HG03571 (cell line): ENCODE results near the gene SDR9C7.
"Not testable (repeated sequence)": the region's sequence is repeated elsewhere in the genome, so short reads cannot be mapped to it uniquely, and the experiment has no call there.

Source experiments
- ATAC-seq: cut with Tn5 transposase; IDR thresholded peaks from one replicate; pipeline ENCODE4 v1.9.1; 2021; ENCODE audit not compliant: unreplicated experiment

SDR9C7 gene

DNA sequence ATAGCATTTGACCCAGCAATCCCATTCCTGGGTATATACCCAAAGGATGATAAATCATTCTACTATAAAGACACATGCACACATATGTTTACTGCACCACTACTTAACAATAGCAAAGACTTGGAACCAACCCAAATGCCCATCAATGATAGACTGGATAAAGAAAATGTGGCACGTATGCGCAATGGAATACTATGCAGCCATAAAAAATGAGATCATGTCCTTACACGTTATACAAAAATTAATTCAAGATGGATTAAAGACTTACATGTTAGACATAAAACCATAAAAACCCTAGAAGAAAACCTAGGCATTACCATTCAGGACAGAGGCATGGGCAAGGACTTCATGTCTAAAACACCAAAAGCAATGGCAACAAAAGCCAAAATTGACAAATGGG is 16.1 kb downstream of the SDR9C7 start:
- not testable (repeated sequence) for ATAC-seq

DNA sequence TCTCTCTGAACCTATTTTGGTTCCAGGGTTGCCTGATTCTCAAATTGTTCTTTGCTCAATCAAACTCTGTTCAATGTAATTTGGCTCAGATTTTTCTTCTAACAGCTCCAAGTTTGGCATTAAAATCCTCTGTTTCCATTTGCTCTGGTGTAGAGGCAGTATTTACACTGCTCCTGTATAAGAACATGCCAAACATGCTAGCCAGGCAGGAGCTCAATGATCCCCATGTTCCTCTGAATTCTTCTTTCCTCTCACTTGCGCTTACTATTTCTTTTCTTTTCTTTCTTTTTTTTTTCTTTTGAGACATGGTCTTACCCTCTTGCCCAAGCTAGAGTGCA is 17.2 kb downstream of the SDR9C7 start:
- no peak for ATAC-seq

DNA sequence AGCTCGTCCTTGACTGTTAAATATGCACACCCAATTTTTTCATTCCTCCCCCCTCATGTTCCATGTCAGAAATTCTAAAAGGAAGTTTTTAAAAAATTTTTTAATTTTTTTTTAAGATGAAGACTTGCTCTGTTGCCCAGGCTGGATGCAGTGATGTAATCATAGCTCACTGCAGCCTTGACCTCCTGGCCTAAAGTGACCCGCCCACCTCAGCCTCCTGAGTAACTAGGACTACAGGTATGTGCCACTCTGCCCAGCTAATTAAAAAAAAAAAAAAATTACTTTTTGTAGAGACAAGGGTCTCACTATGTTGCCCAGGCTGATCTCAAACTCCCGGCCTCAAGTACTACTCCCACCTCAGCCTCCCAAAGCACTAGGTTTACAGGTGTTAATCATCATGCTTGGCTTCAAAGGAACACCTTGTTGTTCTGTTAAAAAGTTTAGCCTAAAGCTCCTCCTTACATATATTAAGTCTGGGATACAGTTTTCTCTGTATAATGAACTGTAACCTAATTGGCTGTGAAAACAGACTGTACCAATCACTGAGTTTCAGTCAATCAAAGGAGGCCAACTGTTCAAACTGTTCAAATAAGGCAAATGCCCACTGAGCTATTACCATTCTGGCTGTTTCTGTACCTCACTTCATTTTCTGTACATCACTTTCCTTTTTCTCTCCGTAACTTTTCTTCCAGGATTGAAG is 17.8 kb downstream of the SDR9C7 start:
- ATAC-seq = no peak

DNA sequence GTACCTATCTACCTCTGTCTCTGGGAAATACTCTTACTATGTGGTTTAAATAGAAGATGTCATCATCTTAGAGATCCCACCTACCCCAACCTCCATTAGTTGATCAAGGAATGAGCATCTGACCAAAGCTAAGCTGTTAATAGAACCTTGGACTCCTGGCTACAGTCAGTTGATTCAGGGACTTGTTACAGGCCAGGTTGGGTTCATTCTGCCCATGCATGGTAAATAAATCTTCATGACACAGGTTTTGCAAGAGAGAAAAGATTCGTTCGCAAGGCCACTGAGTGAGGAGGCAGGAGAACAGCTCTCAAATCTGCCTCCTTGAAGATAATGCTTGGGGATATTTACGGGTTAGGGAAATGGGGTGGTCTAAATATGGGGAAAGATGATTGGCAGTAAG is 19.5 kb downstream of the SDR9C7 start:
- no peak for ATAC-seq

DNA sequence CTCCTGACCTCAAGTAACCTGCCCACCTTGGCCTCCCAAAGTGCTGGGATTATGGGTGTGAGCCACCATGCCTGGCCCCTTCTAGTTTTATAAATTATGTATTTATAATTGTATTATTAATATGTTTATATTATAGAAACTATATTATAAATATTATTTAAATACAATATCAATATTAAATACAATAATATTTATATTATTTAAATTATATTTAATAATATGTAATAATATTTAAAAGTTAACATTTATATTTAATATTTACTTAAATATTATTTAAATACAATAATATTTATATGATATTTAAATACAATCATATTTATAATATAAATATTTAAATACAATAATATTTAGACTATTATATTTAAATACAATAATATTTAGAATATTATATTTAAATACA is 20.0 kb downstream of the SDR9C7 start:
- ATAC-seq = no peak

DNA sequence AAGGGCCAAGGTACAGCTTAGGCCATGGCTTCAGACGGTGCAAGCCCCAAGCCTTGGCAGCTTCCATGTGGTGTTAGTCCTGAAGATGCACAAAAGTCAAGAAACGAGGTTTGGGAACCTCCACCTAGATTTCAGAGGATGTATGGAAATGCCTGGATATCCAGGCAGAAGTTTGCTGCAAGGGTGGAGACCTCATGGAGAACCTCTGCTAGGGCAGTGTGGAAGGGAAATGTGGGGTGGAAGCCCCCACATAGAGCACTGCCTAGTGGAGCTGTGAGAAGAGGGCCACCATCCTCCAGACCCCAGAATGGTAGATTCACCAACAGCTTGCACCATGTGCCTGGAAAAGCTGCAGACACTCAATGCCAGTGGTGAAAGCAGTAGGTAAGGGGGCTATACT is 24.8 kb downstream of the SDR9C7 start:
- not testable (repeated sequence) for ATAC-seq

DNA sequence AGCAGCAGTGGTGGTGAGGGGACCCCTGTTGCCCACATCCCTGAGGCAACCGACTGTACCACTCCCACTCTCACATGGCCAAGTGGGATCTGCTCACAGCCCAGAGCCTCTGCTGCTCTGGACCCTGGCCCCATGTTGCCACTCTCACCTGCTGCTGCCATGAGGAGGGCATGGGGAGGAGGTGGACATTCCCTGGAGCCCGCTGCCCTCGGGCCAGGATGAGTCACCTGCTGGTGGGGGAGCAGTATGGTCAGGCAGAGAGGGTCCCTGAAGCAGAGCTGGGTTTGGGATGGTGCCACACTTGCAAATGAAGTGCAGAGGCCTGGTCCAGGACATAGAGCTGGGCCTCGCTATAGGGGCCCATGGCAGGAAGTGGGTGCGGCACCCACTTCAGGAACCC is 26.1 kb downstream of the SDR9C7 start:
- no peak for ATAC-seq

DNA sequence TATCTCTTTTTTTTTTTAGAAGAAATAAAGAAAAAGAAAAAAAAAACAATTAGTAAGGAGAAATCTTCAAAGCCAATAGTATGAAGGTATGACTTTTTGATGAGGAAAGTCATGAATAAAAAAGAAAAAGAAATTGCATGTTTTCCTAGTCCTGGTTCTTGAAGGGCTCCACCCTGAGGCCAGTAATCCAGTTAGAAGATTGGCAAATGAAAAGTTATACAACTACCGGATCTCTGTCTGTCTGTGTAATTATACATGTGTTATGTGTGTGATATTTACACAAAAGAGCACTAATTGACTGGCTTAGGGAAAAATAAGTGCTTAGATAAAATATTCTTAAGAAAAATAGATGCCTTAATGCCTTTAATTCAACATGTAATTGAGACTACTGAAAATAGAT is 28.4 kb downstream of the SDR9C7 start:
- no peak for ATAC-seq

DNA sequence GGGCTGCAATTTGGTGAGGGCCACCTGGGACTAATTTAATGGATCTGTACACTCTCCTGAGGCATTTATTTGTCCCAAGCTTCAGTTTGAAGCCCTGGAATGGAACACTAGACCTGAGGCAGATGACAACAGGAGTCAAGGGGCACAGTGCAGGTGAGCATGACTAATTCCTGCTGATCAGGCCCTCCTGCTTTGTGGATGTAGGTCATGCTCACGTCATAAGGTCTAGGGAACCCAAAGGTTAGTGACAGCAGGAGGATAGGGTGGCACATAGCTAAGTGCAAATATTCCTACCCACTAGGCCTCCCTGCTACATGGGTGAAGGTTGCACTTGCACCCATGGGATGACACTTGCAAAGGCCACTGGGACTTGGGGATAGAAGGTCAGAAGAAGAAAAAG is 30.8 kb downstream of the SDR9C7 start:
- ATAC-seq = no peak

DNA sequence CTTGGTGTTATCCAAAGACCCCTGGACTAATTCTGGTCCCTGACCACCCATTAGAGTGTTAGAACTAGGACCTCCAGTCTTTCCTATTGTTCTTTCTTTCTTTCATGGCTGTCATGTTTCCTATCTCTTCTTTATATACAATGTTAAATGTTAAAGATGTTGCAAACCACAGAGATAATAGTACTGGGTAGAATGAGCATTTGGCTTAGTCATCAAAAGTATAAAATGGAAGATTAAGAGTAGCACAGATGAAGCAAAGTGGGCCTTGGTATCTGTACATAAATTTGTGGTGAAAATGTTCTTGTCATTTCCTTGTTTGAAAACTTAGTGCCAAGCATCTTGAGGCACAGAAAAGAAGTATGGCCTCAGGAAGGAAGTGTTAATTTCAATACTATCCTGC is 32.9 kb downstream of the SDR9C7 start:
- not testable (repeated sequence) for ATAC-seq

DNA sequence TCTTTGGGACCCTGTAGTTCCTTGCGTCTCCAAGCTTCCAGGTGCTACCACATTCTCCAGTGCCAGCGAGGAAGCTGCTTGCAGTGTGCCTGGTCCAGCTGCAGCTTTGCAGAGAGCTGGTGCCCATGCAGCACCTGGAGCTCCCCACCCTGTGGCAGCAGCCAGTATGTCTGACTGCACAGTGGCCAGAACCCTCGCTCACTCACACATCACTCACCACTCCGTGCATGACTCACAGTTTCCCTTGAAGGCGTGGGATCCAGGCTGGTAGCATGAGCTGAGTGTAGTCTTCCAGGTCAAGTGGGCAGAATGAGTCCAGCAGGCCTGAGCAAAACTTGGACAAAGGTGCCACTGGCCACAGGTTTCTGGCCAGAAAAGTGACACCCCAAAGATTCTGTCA is 33.6 kb downstream of the SDR9C7 start:
- ATAC-seq = no peak

DNA sequence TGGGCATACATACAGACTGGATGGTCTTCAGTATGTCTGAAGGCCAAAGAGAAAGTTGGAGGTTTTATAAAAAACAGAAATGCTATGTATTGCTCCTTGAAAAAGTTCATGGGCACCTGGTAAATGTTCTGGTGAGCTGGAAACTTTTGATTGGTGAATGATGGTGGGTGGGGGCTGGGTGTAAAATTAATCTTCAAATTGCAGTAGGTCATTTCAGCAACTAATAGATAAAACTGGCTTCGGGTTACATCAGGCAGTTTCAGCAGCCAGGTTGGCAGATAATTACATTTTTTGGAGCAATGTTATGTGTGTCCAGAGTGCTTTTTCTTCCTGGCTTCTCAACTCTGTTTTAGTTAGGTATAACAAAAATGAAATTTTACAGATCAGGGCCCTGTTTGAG is 35.3 kb downstream of the SDR9C7 start:
- ATAC-seq = no peak

DNA sequence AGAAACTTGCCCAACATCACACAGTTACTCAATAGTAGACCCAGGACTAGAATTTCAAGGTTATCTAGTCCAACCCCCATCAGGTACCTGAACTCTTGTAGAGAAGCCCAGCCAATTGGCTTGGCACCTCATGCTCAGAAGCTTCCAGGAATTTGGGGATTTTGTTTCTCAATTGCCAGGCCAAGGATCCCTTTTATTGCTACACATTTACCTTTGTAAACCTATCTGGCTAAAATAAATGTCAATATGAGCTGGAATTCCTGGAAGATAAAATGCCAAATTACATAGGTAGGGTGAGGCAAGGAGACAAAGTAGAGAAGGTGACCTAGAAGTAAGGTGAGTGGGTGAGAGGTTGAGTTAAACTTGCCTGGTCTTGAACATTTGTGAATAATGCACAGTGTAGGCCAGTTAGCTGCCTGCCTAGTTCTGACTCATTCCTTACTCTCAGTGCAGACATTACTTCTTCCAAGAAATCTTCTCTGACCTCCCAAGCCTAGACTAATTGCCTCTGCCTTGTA is 36.3 kb downstream of the SDR9C7 start:
- no peak for ATAC-seq

DNA sequence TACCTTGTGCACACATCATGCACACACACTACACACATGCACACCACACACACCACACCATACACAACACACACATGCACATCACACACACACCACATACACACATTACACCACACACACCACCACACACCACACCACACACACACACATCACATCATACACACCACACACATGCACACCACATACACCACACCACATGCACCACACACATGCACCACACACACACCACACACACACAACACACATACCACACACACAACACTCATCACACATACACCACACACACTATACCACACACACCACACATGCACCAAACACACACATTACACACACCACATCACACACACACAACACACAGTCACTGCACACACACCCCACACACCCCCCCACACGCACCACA is 38.1 kb downstream of the SDR9C7 start:
- ATAC-seq = no peak

DNA sequence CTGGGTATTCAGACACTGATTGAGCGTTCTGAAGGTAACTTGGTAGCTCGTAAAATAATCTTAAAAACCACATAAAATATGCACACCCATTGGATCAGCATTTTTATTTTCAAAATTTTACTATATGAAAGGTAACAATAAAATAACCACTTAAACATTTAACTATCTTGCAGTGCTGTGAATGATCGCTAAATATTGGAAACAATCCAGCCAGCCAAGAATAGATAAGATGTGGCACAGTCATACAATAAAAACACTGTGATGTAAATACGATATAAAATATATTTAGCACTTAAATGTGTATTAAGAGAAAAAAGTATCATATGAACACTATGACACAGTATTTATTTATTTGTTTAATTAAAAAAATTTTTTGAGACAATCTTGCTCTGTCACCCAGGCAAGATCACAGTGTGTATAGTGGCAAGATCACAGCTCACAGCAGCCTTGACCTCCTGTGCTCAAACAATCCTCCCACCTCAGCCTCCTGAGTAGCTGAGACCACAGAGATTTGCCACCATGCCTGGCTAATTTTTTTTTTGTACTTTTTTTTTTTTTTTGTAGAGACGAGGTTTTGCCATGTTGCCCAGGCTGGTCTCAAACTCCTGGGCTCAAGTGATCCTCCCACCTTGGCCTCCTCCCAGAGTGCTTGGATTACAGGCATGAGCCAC is 39.4 kb downstream of the SDR9C7 start:
- no peak for ATAC-seq

DNA sequence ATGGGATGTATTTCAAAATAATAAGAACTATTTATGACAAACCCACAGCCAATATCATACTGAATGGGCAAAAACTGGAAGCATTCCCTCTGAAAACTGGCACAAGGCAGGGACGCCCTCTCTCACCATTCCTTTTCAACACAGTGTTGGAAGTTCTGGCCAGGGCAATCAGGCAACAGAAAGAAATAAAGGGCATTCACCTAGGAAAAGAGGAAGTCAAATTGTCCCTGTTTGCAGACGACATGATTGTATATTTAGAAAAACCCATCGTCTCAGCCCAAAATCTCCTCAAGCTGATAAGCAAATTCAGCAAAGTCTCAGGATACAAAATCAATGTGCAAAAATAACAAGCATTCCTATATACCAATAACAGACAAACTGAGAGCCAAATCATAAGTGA is 42.3 kb downstream of the SDR9C7 start:
- ATAC-seq = not testable (repeated sequence)

DNA sequence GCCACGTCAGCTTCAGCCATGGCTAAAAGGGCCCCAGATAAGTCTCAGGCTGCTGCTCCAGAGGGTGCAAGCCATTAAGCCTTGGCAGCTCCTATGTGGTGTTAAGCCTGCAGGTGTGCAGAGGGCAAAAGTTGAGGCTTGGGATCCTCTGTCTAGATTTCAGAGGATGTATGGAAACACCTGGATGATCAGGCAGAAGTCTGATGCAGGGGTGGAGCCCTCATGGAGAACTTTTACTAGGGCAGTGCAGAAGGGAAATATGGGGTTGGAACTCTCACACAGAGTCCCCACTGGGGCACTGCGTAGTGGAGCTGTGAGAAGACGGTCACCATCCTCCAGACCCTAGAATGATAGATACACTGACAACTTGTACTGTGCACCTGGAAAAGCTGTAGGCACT is 47.9 kb downstream of the SDR9C7 start:
- no peak for ATAC-seq

DNA sequence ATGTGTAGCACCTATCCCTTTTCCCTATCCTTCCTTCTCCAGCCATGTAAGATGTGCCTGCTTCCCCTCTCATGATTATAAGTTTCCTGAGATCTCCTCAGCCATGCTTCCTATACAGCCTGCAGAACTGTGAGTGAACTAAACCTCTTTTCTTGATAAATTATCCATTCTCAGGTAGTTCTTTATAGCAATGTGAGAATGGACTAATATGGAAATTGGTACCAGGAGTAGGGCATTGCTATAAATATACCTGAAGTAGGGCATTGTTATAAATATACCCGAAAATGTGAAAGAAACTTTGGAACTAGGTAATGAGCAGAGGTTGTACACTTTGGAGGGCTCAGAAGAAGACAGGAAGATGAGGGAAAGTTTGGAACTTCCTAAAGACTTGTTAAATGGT is 48.9 kb downstream of the SDR9C7 start:
- no peak for ATAC-seq

DNA sequence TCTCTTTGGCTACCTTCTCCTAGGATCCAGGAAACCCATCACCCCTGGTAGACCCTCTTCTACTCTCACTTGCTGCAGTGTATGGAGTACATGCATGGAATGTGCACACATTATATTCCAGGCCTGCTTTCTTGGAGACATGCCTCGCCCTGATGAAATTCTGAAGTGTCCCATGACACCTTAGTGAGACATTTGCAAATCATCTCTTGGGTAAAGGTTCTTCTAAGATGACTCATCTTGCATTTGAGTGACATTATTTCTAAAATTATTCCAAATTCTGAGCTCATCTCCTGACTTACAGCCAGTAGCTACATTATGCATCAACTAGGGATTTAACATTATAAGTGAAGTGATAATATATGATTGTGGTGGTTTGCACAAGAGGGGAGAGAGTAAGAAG is 49.8 kb downstream of the SDR9C7 start:
- ATAC-seq = no peak

DNA sequence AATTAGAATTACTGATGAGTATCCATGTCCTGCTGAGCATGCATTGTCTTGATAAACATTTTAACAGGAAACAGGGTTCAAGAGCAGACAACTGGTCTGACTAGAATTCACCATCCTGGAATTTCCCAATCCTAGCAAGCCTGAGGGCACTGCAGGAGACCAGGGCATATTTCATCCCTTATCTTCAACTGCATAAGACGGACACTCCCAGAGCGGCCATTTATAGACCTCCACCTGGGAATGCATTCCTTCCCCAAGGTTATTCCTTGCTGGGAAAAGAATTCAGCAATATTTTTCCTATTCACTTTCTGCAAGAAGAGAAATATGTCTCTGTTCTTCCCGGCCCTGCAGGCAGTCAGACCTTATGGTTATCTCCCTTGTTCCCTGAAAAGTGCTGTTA is 51.8 kb downstream of the SDR9C7 start:
- not testable (repeated sequence) for ATAC-seq

DNA sequence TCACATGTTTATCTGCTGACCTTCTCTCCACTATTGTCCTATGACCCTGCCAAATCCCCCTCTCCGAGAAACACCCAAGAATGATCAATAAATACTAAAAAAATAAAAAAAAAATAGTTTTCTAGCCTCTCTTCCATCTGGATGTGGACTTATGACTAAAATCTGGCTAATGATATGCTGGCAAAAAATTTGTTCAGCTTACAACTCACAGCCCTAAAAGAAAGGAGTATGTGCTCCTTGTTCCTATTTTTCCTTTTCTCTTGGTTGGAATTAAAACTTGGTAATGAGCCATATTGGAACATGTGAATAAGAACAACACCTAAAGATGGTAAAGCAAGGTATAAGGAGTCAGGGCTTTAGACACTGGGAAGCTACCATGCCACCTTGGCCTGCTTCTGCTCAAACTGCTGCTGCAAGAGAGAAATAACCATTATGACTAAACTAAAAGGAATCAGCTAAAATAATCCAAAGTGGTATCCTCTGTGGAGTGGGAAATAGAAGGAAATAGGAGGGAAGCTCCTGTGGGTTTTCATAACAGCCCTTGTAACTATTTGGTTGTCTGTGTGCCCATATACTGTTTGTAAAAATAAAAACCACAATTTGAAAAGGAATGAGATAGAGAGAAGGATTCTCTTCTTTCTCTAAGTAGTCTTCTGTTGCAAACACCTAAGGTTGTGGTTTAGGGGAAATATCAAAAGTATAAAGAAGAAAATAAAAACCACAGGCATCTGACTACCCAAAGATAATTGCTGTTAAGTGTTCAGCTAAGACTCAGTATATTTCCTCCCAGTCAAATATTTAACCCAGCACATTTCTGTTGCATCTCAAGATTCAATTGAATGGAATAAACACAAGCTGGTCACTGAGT is 53.8 kb downstream of the SDR9C7 start:
- ATAC-seq = no peak
